GM23338 (cell line): ENCODE data around the gene CAMTA1.

Experiments used
- CTCF ChIP-seq, 2 experiments: fragments of 200-600 bp in 1 of 2; sonication (generic) in 1 of 2; conservative IDR thresholded peaks; 2 replicates each; pipeline versions ENCODE4 v1.5.1 to v1.6.1; 2016 to 2017; ENCODE audit warnings: antibody characterized with exemption in 2 of 2, low read depth in 2 of 2, mild to moderate bottlenecking in 2 of 2, moderate library complexity in 1 of 2
- EZH2 ChIP-seq: fragments of 200-600 bp; sonication (generic); IDR thresholded peaks from one replicate; pipeline ENCODE4 v1.8.0; 2017; ENCODE audit warnings: antibody characterized with exemption, mild to moderate bottlenecking, low read depth; ENCODE audit not compliant: unreplicated experiment
- EZH2phosphoT487 ChIP-seq: fragments of 200-600 bp; sonication (generic); IDR thresholded peaks from one replicate; pipeline ENCODE4 v1.8.1; 2018; ENCODE audit warnings: antibody characterized with exemption; ENCODE audit not compliant: unreplicated experiment
- JUNB ChIP-seq: IDR thresholded peaks from one replicate; pipeline ENCODE4 v1.6.1; 2016; ENCODE audit warnings: antibody characterized with exemption; ENCODE audit not compliant: unreplicated experiment
- POLR2AphosphoS5 ChIP-seq: IDR thresholded peaks from 2 replicates; pipeline ENCODE4 v1.6.1; 2016; ENCODE audit warnings: antibody characterized with exemption, low read depth
- REST ChIP-seq: IDR thresholded peaks from one replicate; pipeline ENCODE4 v1.6.1; 2018; ENCODE audit warnings: antibody characterized with exemption; ENCODE audit not compliant: unreplicated experiment
- ZNF331 ChIP-seq: fragments of 250-450 bp; sonication (Bioruptor Pico); IDR thresholded peaks from 2 replicates; pipeline ENCODE4 v1.5.0; 2020; ENCODE audit warnings: low read depth, mild to moderate bottlenecking, moderate library complexity

- no peak for TF ChIP-seq CTCF (conservative IDR thresholded peaks at IDR 0.05; ENCODE audit: low read depth in 2 of 2)
- TF ChIP-seq POLR2AphosphoS5: no peak
- TF ChIP-seq REST: no peak
- TF ChIP-seq ZNF331 (CRISPR knock-in tag): no peak
- TF ChIP-seq JUNB: no peak
- TF ChIP-seq EZH2: no peak
- no peak for TF ChIP-seq EZH2phosphoT487
These were observed 686.6 kb downstream of the CAMTA1 start for GRCh38 chr1:7471836-7472235.
